ENCODE results near the gene CHKA.

The CHKA gene

GRCh38 chr11:68145120-68145866, 24.1 kb upstream of the CHKA start:
- no peak overlapping the region for H3K4me3 ChIP-seq (replicated peaks in 1 of 2; ENCODE audit: low read depth in 2 of 2, low read length in 2 of 2)
- no peak for TF ChIP-seq CTCF (IDR thresholded peaks at IDR 0.05; ENCODE audit: low read depth, low read length)
- DNase-seq (ENCODE audit: low read depth in 2 of 2): no peak

GRCh38 chr11:68143310-68143689, 22.1 kb upstream of the CHKA start:
- no peak overlapping the region for H3K4me3 ChIP-seq (replicated peaks in 1 of 2; ENCODE audit: low read depth in 2 of 2, low read length in 2 of 2)
- no peak for TF ChIP-seq CTCF (IDR thresholded peaks at IDR 0.05; ENCODE audit: low read depth, low read length)
- no peak for DNase-seq (ENCODE audit: low read depth in 2 of 2)

GRCh38 chr11:68142441-68143309, 21.5 kb upstream of the CHKA start:
- DNase-seq (ENCODE audit: low read depth in 2 of 2): no peak
- no peak for TF ChIP-seq CTCF (IDR thresholded peaks at IDR 0.05; ENCODE audit: low read depth, low read length)
- H3K4me3 ChIP-seq (replicated peaks in 1 of 2; ENCODE audit: low read depth in 2 of 2, low read length in 2 of 2): no peak overlapping the region

- no peak for DNase-seq (ENCODE audit: low read depth in 2 of 2)
- no peak for TF ChIP-seq CTCF (IDR thresholded peaks at IDR 0.05; ENCODE audit: low read depth, low read length)
- H3K4me3 ChIP-seq (replicated peaks in 1 of 2; ENCODE audit: low read depth in 2 of 2, low read length in 2 of 2): no peak overlapping the region
Measured at GRCh38 chr11:68142028-68142412, 20.8 kb upstream of the CHKA start.

- DNase-seq (ENCODE audit: low read depth in 2 of 2): no peak
- no peak for TF ChIP-seq CTCF (IDR thresholded peaks at IDR 0.05; ENCODE audit: low read depth, low read length)
- H3K4me3 ChIP-seq (replicated peaks in 1 of 2; ENCODE audit: low read depth in 2 of 2, low read length in 2 of 2): no peak overlapping the region
Measured at GRCh38 chr11:68141246-68142027, 20.2 kb upstream of the CHKA start.

GRCh38 chr11:68140496-68141245, 19.5 kb upstream of the CHKA start:
- no peak for TF ChIP-seq CTCF (IDR thresholded peaks at IDR 0.05; ENCODE audit: low read depth, low read length)
- no peak overlapping the region for H3K4me3 ChIP-seq (replicated peaks in 1 of 2; ENCODE audit: low read depth in 2 of 2, low read length in 2 of 2)
- DNase-seq (ENCODE audit: low read depth in 2 of 2): no peak
